K562 (cell line): Measurements from ENCODE around the gene KLF13. TPM values are rescaled to one million over a fixed set of nuclear protein-coding genes. Genes with fewer than 3 reads are reported as not detected.

Experiments used
- ATF4 ChIP-seq: fragments of 450-650 bp; formaldehyde crosslinking; IDR thresholded peaks from 2 replicates; pipeline ENCODE4 v1.4.0; 2022; ENCODE audit warnings: mild to moderate bottlenecking, moderate library complexity
- CHD1 ChIP-seq: fragments of 200-600 bp; sonication (generic); IDR thresholded peaks from one replicate; pipeline ENCODE4 v1.6.1; 2012; ENCODE audit warnings: mild to moderate bottlenecking, moderate library complexity, low read length, inconsistent platforms
- CTBP1 ChIP-seq: fragments of 450-650 bp; IDR thresholded peaks from 2 replicates; pipeline ENCODE4 v1.6.1; 2016; ENCODE audit warnings: borderline replicate concordance
- E2F1 ChIP-seq: sonication (generic); formaldehyde crosslinking; IDR thresholded peaks from 2 replicates; pipeline ENCODE4 v1.8.1; 2023; ENCODE audit warnings: mild to moderate bottlenecking, missing genetic modification reagents, moderate library complexity
- E2F3 ChIP-seq: fragments of 250-450 bp; sonication (Bioruptor Pico); IDR thresholded peaks from 2 replicates; pipeline ENCODE4 v1.4.0; 2020; ENCODE audit warnings: mild to moderate bottlenecking
- GTF2F1 ChIP-seq: IDR thresholded peaks from 2 replicates; pipeline ENCODE4 v1.6.1; 2011; ENCODE audit warnings: low read depth, low read length, improper control_type of control experiment
- L3MBTL2 ChIP-seq: fragments of 450-650 bp; IDR thresholded peaks from 2 replicates; pipeline ENCODE4 v1.6.1; 2016; ENCODE audit warnings: mild to moderate bottlenecking, moderate library complexity
- MAZ ChIP-seq, 2 experiments: fragments of 450-650 bp in 1 of 2; sonication (generic) in 1 of 2; formaldehyde crosslinking; IDR thresholded peaks in 1 of 2; conservative IDR thresholded peaks in 1 of 2; 2 replicates each; pipeline versions ENCODE4 v1.4.0 to v1.5.0; 2020; ENCODE audit warnings: mild to moderate bottlenecking in 1 of 2, missing genetic modification reagents in 1 of 2
- MCM3 ChIP-seq: fragments of 450-650 bp; IDR thresholded peaks from 2 replicates; pipeline ENCODE4 v1.6.1; 2016
- MITF ChIP-seq: IDR thresholded peaks from 2 replicates; pipeline ENCODE4 v1.6.1; 2014; ENCODE audit warnings: antibody characterized with exemption
- PCBP1 ChIP-seq: fragments of 200-400 bp; formaldehyde crosslinking; IDR thresholded peaks from 2 replicates; pipeline ENCODE4 v1.6.1; 2018; ENCODE audit warnings: mild to moderate bottlenecking, low read depth, low read length; ENCODE audit not compliant: poor library complexity, severe bottlenecking
- RCOR1 ChIP-seq, 2 experiments: IDR thresholded peaks; 2 replicates each; pipeline ENCODE4 v1.6.1; 2012; ENCODE audit warnings: low read depth in 2 of 2, low read length in 2 of 2, borderline replicate concordance in 1 of 2, improper control_type of control experiment in 1 of 2
- SMARCA5 ChIP-seq: fragments of 450-650 bp; IDR thresholded peaks from 2 replicates; pipeline ENCODE4 v1.6.1; 2016
- TAF7 ChIP-seq: fragments of 450-650 bp; IDR thresholded peaks from 2 replicates; pipeline ENCODE4 v1.6.1; 2016; ENCODE audit warnings: missing genetic modification characterization, missing compliant biosample characterization
- TAF9B ChIP-seq: fragments of 450-650 bp; IDR thresholded peaks from 2 replicates; pipeline ENCODE4 v1.6.1; 2018; ENCODE audit warnings: mild to moderate bottlenecking; ENCODE audit not compliant: partially characterized antibody
- TRIM24 ChIP-seq, 2 experiments: fragments of 450-650 bp; IDR thresholded peaks; 2 replicates each; pipeline ENCODE4 v1.6.1; 2016
- USF2 ChIP-seq: sonication (generic); formaldehyde crosslinking; IDR thresholded peaks from 2 replicates; pipeline ENCODE4 v1.5.0; 2020; ENCODE audit warnings: missing genetic modification reagents
- ZNF143 ChIP-seq: sonication (generic); formaldehyde crosslinking; IDR thresholded peaks from 2 replicates; pipeline ENCODE4 v1.9.0; 2022; ENCODE audit warnings: mild to moderate bottlenecking, missing genetic modification reagents
- ZNF324 ChIP-seq: fragments of 250-450 bp; sonication (Bioruptor Pico); IDR thresholded peaks from 2 replicates; pipeline ENCODE4 v1.4.0; 2020; ENCODE audit warnings: mild to moderate bottlenecking
- ZNF57 ChIP-seq: fragments of 450-650 bp; formaldehyde crosslinking; IDR thresholded peaks from 2 replicates; pipeline ENCODE4 v1.4.0; 2020; ENCODE audit warnings: mild to moderate bottlenecking, moderate library complexity
- ZNF639 ChIP-seq, 2 experiments: fragments of 200-800 bp in 1 of 2; sonication (Bioruptor generic) in 1 of 2; sonication (generic) in 1 of 2; formaldehyde crosslinking in 1 of 2; IDR thresholded peaks in 1 of 2; conservative IDR thresholded peaks in 1 of 2; 2 replicates each; pipeline versions ENCODE4 v1.5.0 to v1.6.1; 2016 to 2020; ENCODE audit warnings: missing compliant biosample characterization in 1 of 2, missing genetic modification characterization in 1 of 2, missing genetic modification reagents in 1 of 2
- ZNF79 ChIP-seq: fragments of 250-450 bp; sonication (Bioruptor Pico); IDR thresholded peaks from 2 replicates; pipeline ENCODE4 v1.4.0; 2020; ENCODE audit warnings: low read depth, mild to moderate bottlenecking, moderate library complexity
- polyA plus RNA-seq, 8 experiments: library from polyadenylated mRNA; depleted of rRNA in 4 of 8; stranded (reverse) in 5 of 8; unstranded in 3 of 8; fragments of >200 nt; fragmentation: Nextera tagmentation in 2 of 8; fragmentation: Illumina TruSeq in 1 of 8; extraction: Ambion mirVana in 2 of 8; extraction: Trizol in 1 of 8; gene quantifications; 2 replicates each; pipeline versions ENCODE4 v1.2.1 to v1.2.3, GENCODE V29; 2011 to 2014; ENCODE audit warnings: inconsistent platforms in 1 of 8, missing spikeins in 1 of 8
- total RNA-seq, 7 experiments: library from RNA; depleted of rRNA in 6 of 7; stranded (reverse); fragments of >200 nt in 6 of 7; fragmentation: Illumina TruSeq in 2 of 7; extraction: Trizol in 2 of 7; gene quantifications; 2 replicates each; pipeline versions ENCODE4 v1.2.1 to v1.2.3, GENCODE V29; 2011 to 2021; ENCODE audit warnings: low replicate concordance in 1 of 7

The KLF13 gene
- total and polyA plus RNA-seq, 9 of the 15 experiments (the other 6 are each of a cell fraction or from before 2014, with no cell fraction given) = 1.8 to 10.5 (median 4.8) TPM

GRCh38 chr15:31365655-31366127 is 39.1 kb downstream of the KLF13 start (continued):
- TF ChIP-seq USF2 (CRISPR knock-in tag) (no peak), E2F3 (no peak), ZNF79 (CRISPR knock-in tag) (no peak), ZNF324 (no peak), PCBP1 (peak; percentile 60), ZNF639 (CRISPR knock-in tag; conservative IDR thresholded peaks at IDR 0.05 in 1 of 2, IDR thresholded peaks at IDR 0.05 in 1 of 2) (peak in 1 of 2 experiments; percentile 65; a peak in 1 of 4 replicates), RCOR1 (IDR thresholded peaks at IDR 0.05; ENCODE audit: borderline replicate concordance in 1 of 2, low read depth in 2 of 2, low read length in 2 of 2) (peak in 1 of 2 experiments; percentile 42; a peak in 1 of 4 replicates), CTBP1 (peak; percentile 52; the same call in 1 of the 2 replicates), TAF7 (tag) (no peak), GTF2F1 (no peak), TRIM24 (IDR thresholded peaks at IDR 0.05) (peak; percentile 55; a peak in 2 of 4 replicates), ZNF57 (no peak), MAZ (CRISPR knock-in tag; conservative IDR thresholded peaks at IDR 0.05 in 1 of 2, IDR thresholded peaks at IDR 0.05 in 1 of 2) (peak; percentile 35 to 43; a peak in 2 of 4 replicates), E2F1 (no peak), TAF9B (no peak), CHD1 (no peak), SMARCA5 (no peak), MCM3 (no peak), MITF (no peak), ZNF143 (CRISPR knock-in tag) (no peak), ATF4 (no peak), L3MBTL2 (peak; percentile 91)
